Measurements from ENCODE around the gene TRMT10B.

- TF ChIP-seq POLR2AphosphoS5 (IDR thresholded peaks at IDR 0.05; ENCODE audit: low read depth, low read length) (no peak), REST (IDR thresholded peaks at IDR 0.05; ENCODE audit: insufficient read depth in 1 of 2, low read depth in 2 of 2, low read length in 2 of 2) (no peak), SIN3A (IDR thresholded peaks at IDR 0.05; ENCODE audit: borderline replicate concordance, insufficient read depth, low read length) (no peak), TAF1 (IDR thresholded peaks at IDR 0.05; ENCODE audit: borderline replicate concordance, insufficient read depth, low read length) (no peak), FOXP2 (optimal IDR thresholded peaks at IDR 0.05; ENCODE audit: borderline replicate concordance, extremely low read depth, extremely low read length, insufficient read depth) (no peak)
Observed at GRCh38 chr9:37740631-37741328, 12.8 kb upstream of the TRMT10B start.
